ENCODE results near the gene SLC6A7.

The SLC6A7 gene

GRCh38 chr5:150174285-150174684 lies 15.6 kb upstream of the SLC6A7 start:
- no peak for DNase-seq (ENCODE audit: low read depth)
- no peak for TF ChIP-seq CTCF (conservative IDR thresholded peaks at IDR 0.05; ENCODE audit: low read length)
- no peak overlapping the region for H3K4me3 ChIP-seq (ENCODE audit: low read length)

- no peak for DNase-seq (ENCODE audit: low read depth)
- H3K4me3 ChIP-seq (ENCODE audit: low read length): no peak overlapping the region
- TF ChIP-seq CTCF (conservative IDR thresholded peaks at IDR 0.05; ENCODE audit: low read length): no peak
Observed at GRCh38 chr5:150175076-150175475, 14.8 kb upstream of the SLC6A7 start.

- no peak overlapping the region for H3K4me3 ChIP-seq (ENCODE audit: low read length)
- no peak for DNase-seq (ENCODE audit: low read depth)
- peak; percentile 59 for TF ChIP-seq CTCF (conservative IDR thresholded peaks at IDR 0.05; ENCODE audit: low read length)
Observed at GRCh38 chr5:150175536-150175935, 14.3 kb upstream of the SLC6A7 start.

DNA sequence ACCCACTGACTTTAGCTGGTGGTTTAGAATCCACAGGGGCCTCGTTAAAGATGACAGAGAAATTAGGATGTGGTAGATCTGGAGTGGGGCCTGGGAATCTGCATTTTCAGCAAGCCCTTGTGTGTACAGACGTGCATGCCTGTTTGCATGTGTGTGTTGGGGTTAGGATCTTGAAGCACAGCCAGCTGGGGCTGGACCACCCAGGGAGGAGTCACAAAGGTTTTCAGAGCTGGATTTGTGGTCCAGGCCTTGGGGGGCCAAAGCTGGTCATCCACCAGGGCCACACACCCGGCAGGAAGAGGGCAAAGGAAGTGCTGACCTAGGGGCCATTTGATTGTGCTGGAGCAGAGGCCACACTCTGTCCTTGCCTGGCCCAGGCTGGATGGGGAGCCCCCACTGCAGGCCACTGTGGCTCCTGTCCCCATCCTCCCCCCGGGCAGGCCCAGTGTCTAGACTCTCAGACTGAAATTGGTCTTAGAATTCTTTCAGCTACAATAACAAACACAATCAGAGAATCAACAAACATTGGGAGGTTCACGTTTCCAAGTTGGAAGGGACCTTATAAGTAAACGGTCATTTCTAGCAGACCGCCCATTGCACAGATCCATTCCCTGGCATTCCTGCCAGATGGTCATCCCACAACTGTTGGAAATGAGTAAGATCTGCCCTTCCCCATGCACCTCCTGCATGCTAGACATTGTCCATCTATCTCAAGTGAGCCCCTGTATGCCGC lies 13.0 kb upstream of the SLC6A7 start:
- no peak for DNase-seq (ENCODE audit: low read depth)
- no peak for TF ChIP-seq CTCF (conservative IDR thresholded peaks at IDR 0.05; ENCODE audit: low read length)
- H3K4me3 ChIP-seq (ENCODE audit: low read length): no peak overlapping the region

DNA sequence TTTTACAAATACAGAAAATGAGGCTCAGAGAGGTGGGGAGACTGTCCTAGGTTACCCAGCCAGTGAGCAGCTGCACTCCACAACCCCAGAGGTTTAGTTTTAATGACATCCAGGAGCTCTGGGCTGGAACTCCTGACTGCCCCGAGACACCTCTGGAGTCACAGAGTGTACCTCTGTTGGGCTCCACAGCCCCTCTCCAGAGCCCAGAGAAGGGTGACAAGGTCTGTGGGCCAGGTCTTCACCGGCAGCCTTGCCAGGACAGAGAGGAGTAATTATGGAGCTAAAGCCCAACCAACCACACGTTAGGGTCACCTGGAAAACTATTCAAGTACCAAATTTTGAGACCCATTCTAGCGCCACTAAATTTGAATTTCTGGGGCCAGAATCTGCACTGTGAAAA lies 12.1 kb upstream of the SLC6A7 start:
- no peak for TF ChIP-seq CTCF (conservative IDR thresholded peaks at IDR 0.05; ENCODE audit: low read length)
- no peak for DNase-seq (ENCODE audit: low read depth)
- H3K4me3 ChIP-seq (ENCODE audit: low read length): no peak overlapping the region

GRCh38 chr5:150178262-150178661 lies 11.6 kb upstream of the SLC6A7 start:
- DNase-seq (ENCODE audit: low read depth): no peak
- H3K4me3 ChIP-seq (ENCODE audit: low read length): no peak overlapping the region
- no peak for TF ChIP-seq CTCF (conservative IDR thresholded peaks at IDR 0.05; ENCODE audit: low read length)

GRCh38 chr5:150179019-150179620 lies 10.7 kb upstream of the SLC6A7 start:
- DNase-seq (ENCODE audit: low read depth): peak; percentile 23
- no peak overlapping the region for H3K4me3 ChIP-seq (ENCODE audit: low read length)
- no peak for TF ChIP-seq CTCF (conservative IDR thresholded peaks at IDR 0.05; ENCODE audit: low read length)
